Activated naive CD4-positive, alpha-beta T cell treated with anti-CD3 and anti-CD28 coated beads, Interleukin-2, amount 50 U/mL, for 16 hours (primary cell): ENCODE measurements around the gene ATP7B.
"Not testable (repeated sequence)": the region's sequence is repeated elsewhere in the genome, so short reads cannot be mapped to it uniquely, and the experiment has no call there.

Source experiments
- DNase-seq: peaks from one replicate; pipeline ENCODE4 v3.0.0-alpha.2; 2020

ATP7B gene

GRCh38 chr13:52010890-52011631 lies at the start of gene ATP7B:
ATP7B (minus strand) TSS chr13:52011450; CDS start chr13:52011337, 113 bp downstream.
- peak; percentile 17 for DNase-seq

DNA sequence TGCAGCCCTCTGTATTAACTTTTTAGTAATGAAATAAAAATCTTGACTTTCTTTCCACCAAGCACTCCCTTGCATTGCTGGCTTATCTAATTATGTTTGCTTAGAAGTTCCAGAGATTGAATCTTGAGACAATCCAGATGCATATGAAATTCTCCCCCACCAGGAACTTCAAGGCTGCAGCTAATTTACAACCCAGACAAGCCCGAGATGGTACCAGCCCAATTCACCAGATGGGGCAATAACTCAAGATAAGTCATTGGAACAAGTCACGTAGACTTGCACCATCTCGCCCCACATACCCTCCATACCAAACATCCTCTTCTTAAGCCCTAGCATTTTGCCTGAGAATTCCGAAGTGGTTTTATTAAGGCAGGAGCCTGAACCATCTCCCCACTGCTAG lies 42.2 kb upstream of the ATP7B start:
- DNase-seq, result no peak

GRCh38 chr13:52051400-52051799 lies 40.1 kb upstream of the ATP7B start:
- no peak for DNase-seq

- no peak for DNase-seq
These were observed 37.3 kb upstream of the ATP7B start for GRCh38 chr13:52048516-52048915.

GRCh38 chr13:52047463-52047862 lies 36.2 kb upstream of the ATP7B start:
- DNase-seq, result no peak

- DNase-seq, result no peak
These were observed 32.4 kb upstream of the ATP7B start for GRCh38 chr13:52043675-52044074.

- DNase-seq, result no peak
These were observed 24.8 kb upstream of the ATP7B start for GRCh38 chr13:52036037-52036436.

GRCh38 chr13:52034616-52035226 lies 23.5 kb upstream of the ATP7B start:
- DNase-seq, result no peak

- no peak for DNase-seq
These were observed 21.8 kb upstream of the ATP7B start for GRCh38 chr13:52033039-52033438.

DNA sequence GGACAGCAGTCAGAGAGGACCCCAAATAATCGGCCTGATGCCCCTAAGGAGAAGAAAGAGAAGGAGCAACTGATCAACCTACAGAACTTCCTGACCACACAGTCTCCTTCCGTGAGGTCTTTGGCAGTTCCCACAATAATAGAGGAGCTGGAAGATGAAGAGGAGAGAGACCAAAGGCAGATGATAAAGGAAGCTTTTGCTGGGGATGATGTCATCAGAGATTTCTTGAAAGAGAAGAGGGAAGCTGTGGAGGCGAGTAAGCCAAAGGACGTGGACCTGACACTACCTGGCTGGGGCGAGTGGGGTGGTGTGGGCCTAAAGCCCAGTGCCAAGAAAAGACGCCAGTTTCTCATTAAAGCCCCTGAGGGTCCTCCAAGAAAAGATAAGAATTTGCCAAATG lies 19.2 kb upstream of the ATP7B start:
- not testable (repeated sequence) for DNase-seq

DNA sequence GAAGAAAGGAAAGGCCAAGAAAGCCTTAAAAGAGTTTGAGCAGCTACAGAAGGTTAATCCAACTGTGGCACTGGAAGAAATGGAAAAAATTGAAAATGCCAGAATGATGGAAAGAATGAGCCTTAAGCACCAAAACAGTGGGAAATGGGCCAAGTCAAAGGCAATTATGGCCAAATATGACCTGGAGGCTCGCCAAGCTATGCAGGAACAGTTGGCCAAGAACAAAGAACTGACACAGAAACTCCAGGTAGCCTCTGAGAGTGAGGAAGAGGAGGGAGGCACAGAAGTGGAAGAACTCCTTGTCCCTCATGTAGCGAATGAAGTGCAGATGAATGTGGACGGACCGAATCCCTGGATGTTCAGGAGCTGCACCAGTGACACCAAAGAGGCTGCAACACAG lies 18.3 kb upstream of the ATP7B start:
- no peak for DNase-seq

DNA sequence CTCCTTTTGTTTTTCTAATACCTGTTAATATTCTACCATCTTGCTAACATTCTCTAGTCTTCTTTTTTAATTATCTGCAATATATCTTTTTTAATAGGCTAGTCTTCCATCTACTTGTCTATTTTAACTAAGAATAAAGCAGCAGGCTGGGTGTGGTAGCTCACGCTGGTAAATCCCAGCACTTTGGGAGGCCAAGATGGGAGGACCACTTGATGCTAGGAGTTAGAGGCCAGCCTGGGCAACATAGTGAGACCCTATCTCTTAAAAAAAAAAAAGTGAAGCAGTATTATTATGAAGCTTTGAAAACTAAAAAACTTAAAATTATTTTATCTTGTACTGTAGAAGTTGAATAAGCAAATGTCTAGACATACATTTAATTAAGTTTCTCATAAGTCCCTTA lies 16.6 kb upstream of the ATP7B start:
- no peak for DNase-seq

DNA sequence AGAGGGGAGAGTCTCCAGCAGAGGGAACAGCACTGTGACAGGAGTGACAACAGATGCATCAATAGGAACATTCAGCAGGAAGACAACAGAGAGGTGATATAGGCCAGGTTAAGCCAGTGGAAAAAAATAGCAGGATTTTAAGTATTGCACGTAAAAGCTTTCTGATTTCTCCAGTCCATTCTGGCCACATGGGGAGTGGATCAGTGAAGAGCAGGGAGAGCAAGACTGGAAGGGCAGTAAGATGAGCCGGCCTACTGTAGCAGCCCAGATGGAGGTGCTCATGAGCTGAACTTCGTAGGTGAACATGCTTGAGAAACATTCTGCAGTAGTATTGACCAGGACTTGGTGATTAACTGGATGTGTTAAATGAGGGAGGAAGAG lies 15.0 kb upstream of the ATP7B start:
- no peak for DNase-seq

DNA sequence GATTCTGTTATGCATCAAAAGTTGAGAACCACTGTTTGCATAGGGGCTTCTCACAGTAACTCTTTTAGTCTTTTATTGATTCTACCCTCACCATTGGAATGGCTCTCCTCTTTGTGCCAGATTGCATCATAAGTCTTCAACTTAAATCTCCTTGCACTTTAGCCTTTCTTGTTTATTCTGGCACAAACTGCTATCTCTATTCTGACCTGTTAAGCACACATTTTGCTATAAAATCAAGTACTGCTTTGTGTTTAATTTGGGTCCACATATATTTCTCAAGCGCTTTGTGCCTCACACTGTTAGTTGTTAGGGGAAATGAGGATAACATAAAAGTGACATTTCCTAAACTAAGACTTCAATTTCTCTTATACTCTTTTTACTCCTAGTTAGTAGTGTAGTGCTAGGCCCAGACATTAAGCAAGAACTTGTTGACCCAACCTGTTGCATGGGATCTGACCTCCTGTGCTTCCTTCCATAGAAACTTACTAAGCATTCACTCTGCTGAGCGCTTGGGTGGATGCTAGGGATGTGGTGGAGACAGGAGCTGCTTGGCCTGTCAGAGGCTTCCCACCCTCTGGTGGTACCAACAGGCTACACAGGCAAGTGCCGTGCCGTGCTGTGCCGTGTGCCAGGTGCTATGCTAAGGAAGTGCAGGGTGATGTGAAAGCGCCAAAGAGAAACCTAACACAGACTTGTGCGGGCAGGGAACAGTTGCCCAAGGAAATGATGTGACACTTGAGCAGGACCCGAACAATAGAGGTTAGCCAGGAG lies 14.4 kb upstream of the ATP7B start:
- no peak for DNase-seq

DNA sequence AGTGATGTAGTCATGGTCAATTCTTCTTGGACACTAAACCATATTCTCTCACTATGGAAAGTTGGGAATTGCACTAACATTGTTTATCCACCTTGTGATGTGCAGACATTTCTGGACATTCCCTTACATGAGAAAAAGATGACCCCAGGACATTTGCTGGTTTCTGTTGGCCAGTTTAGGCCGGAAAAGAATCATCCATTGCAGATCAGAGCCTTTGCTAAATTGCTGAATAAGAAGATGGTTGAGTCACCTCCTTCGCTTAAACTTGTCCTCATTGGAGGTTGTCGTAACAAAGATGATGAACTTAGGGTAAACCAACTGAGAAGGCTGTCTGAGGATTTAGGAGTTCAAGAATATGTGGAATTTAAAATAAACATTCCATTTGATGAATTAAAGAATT lies 13.2 kb upstream of the ATP7B start, which contains the start of gene UTP14C:
TSS of gene UTP14C (plus strand) at position 211 of the 400 bp plus-strand sequence. CDS start 4,114 bp downstream, outside the sequence.
- DNase-seq, result no peak

DNA sequence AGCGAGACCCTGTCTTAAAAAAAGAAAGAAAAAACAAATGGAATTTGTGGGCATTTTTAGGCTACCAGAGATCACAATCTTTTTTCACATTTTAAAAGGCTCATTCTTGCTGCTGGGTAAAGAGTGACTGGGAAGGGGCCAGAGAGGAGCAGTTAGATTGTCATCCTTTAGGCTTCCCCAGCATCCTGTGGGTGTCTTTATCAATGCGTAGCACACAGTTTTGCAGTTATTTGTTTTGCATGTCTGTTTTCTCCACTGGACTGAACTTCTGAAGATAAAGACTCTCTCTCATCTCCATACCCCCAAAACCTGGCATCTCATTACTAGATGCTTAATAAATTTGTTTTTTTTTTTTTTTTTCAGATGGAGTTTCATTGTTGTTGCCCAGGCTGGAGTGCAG lies 11.1 kb upstream of the ATP7B start:
- DNase-seq, result no peak

DNA sequence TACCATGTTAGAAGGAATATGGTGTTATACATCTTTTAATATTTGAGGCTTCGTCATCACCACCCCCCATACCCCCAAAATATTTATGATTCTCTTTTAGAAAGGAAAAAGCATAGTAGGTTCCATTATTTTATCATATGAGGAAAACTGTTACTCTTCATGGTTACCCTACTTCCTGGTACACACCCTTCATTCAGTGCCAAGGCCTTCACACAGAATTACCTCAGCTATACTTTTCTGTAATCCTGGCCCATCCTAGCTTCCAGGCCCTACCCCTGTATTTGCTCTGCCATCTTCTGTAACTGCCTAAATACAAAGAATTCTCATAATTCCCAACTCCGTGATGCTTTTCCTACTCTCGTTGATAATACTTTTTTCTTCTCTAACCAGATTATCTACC lies 8.9 kb upstream of the ATP7B start:
- DNase-seq, result no peak

- no peak for DNase-seq
These were observed 5.0 kb upstream of the ATP7B start for GRCh38 chr13:52016296-52016695.

GRCh38 chr13:52012512-52012836 lies 1.2 kb upstream of the ATP7B start:
- DNase-seq, result no peak

GRCh38 chr13:52011632-52012511 lies 622 bp upstream of the ATP7B start, which contains the start of gene ALG11:
ALG11 (plus strand) TSS chr13:52012398; CDS start chr13:52012419, 21 bp downstream.
- DNase-seq, result peak; percentile 100

GRCh38 chr13:52009946-52010345 lies 1.3 kb downstream of the ATP7B start:
- DNase-seq, result no peak

GRCh38 chr13:52006523-52007245 lies 4.6 kb downstream of the ATP7B start:
- no peak for DNase-seq
